A549 (cell line): ENCODE results near the gene MSH6. TPM values are rescaled to one million over a fixed set of nuclear protein-coding genes. Genes with fewer than 3 reads are reported as not detected.

ENCODE experiments used
- ATAC-seq, 2 experiments: fragments of 200-7000 bp in 1 of 2; fragments of >200 bp in 1 of 2; cut with Nextera tagmentation in 1 of 2; cut with Tn5 transposase in 1 of 2; 3 replicates each; pipeline versions ENCODE4 v1.8.0 to v1.9.1; 2018 to 2020; ENCODE audit warnings: mild to moderate bottlenecking in 1 of 2, moderate library complexity in 1 of 2
- CTCF ChIA-PET: fragments of 300-600 bp; sonication (Branson Sonifier 250); formaldehyde crosslinking; extraction: SDS; loops from one replicate; lab custom pipeline; 2021; ENCODE audit warnings: antibody characterized with exemption, inconsistent platforms; lab: Yijun Ruan, JAX
- POLR2A ChIA-PET: fragments of 350-600 bp; formaldehyde crosslinking; extraction: SDS; loops from one replicate; lab custom pipeline; 2021; ENCODE audit warnings: antibody characterized with exemption, inconsistent platforms; lab: Yijun Ruan, JAX
- DNase-seq, 2 experiments: peaks; one replicate each; pipeline versions ENCODE4 v3.0.0 to v3.0.0-alpha.2; 2011 to 2016; ENCODE audit warnings: low read depth in 1 of 2, low spot score in 1 of 2
- FAIRE-seq: peaks from 2 replicates; lab custom pipeline; 2011; peaks lifted over from hg19 to GRCh38; lab: Jason Lieb, UNC
- H3K27ac ChIP-seq, 2 experiments: fragments of >200 bp; sonication (Bioruptor Twin); formaldehyde crosslinking; 3 replicates each; pipeline ENCODE4 v1.5.1; 2016 to 2017
- H3K4me1 ChIP-seq: fragments of >200 bp; sonication (Bioruptor Twin); formaldehyde crosslinking; 3 replicates; pipeline ENCODE4 v1.6.1; 2016
- H3K4me2 ChIP-seq: fragments of >200 bp; sonication (Bioruptor Twin); formaldehyde crosslinking; 3 replicates; pipeline ENCODE4 v1.6.1; 2016
- H3K4me3 ChIP-seq: fragments of >200 bp; sonication (Bioruptor Twin); formaldehyde crosslinking; 3 replicates; pipeline ENCODE4 v1.5.1; 2016
- H3K9me3 ChIP-seq: fragments of >200 bp; sonication (Bioruptor Twin); formaldehyde crosslinking; 3 replicates; pipeline ENCODE4 v1.6.1; 2016
- ATOH8 ChIP-seq: fragments of 250-450 bp; sonication (Bioruptor Pico); IDR thresholded peaks from 2 replicates; pipeline ENCODE4 v1.5.0; 2020; ENCODE audit warnings: low read depth, mild to moderate bottlenecking, moderate library complexity
- BHLHE40 ChIP-seq: IDR thresholded peaks from 2 replicates; pipeline ENCODE4 v1.6.1; 2012; ENCODE audit warnings: low read depth, low read length, inconsistent platforms
- CBX8 ChIP-seq: fragments of 200-600 bp; sonication (generic); IDR thresholded peaks from 2 replicates; pipeline ENCODE4 v1.6.1; 2016
- CTCF ChIP-seq: fragments of >200 bp; sonication (Bioruptor Twin); formaldehyde crosslinking; IDR thresholded peaks from 3 replicates; pipeline ENCODE4 v1.5.1; 2016
- EHF ChIP-seq: fragments of 250-450 bp; sonication (Bioruptor Pico); IDR thresholded peaks from 2 replicates; pipeline ENCODE4 v1.5.0; 2020; ENCODE audit warnings: mild to moderate bottlenecking
- FOSB ChIP-seq: fragments of 250-450 bp; sonication (Bioruptor Pico); IDR thresholded peaks from 2 replicates; pipeline ENCODE4 v1.5.0; 2020; ENCODE audit warnings: mild to moderate bottlenecking, moderate library complexity
- HEYL ChIP-seq: fragments of 250-450 bp; sonication (Bioruptor Pico); IDR thresholded peaks from 2 replicates; pipeline ENCODE4 v1.8.0; 2021; ENCODE audit warnings: mild to moderate bottlenecking, moderate library complexity
- NFE2L2 ChIP-seq: fragments of 150-350 bp; conservative IDR thresholded peaks from 2 replicates; pipeline ENCODE4 v1.6.1; 2014; ENCODE audit warnings: low read length
- NPAS2 ChIP-seq: fragments of 250-450 bp; sonication (Bioruptor Pico); IDR thresholded peaks from 2 replicates; pipeline ENCODE4 v1.8.0; 2022; ENCODE audit warnings: mild to moderate bottlenecking, moderate library complexity, borderline replicate concordance
- POLR2A ChIP-seq: IDR thresholded peaks from 2 replicates; pipeline ENCODE4 v1.6.1; 2012; ENCODE audit warnings: mild to moderate bottlenecking, low read length
- RAD21 ChIP-seq, 2 experiments: fragments of >200 bp in 1 of 2; sonication (Bioruptor Twin) in 1 of 2; formaldehyde crosslinking in 1 of 2; IDR thresholded peaks in 1 of 2; conservative IDR thresholded peaks in 1 of 2; 2 replicates in 1 of 2; 3 replicates in 1 of 2; pipeline ENCODE4 v1.6.1; 2012 to 2018; ENCODE audit warnings: inconsistent platforms in 1 of 2
- SMC3 ChIP-seq: fragments of >200 bp; sonication (Bioruptor Twin); formaldehyde crosslinking; IDR thresholded peaks from 3 replicates; pipeline ENCODE4 v1.6.1; 2018; ENCODE audit warnings: inconsistent platforms
- SREBF2 ChIP-seq: fragments of 450-650 bp; IDR thresholded peaks from 2 replicates; pipeline ENCODE4 v1.6.1; 2014; ENCODE audit warnings: mild to moderate bottlenecking, moderate library complexity
- TFCP2L1 ChIP-seq: fragments of 250-450 bp; sonication (Bioruptor Pico); IDR thresholded peaks from 2 replicates; pipeline ENCODE4 v1.5.0; 2021; ENCODE audit warnings: mild to moderate bottlenecking
- USF2 ChIP-seq: fragments of 450-650 bp; IDR thresholded peaks from 2 replicates; pipeline ENCODE4 v1.6.1; 2014; ENCODE audit warnings: antibody characterized with exemption
- WGBS: methylation state at CpG from one replicate; pipeline ENCODE4 v1.1.6; 2017; ENCODE audit errors: missing lambda C conversion rate; 5-methylcytosine and 5-hydroxymethylcytosine counted together
- polyA plus RNA-seq, 4 experiments: library from polyadenylated mRNA; depleted of rRNA in 3 of 4; stranded (reverse); fragments of >200 nt; fragmentation: RNase III in 1 of 4; extraction: RNeasy Plus Mini Kit Qiagen cat#74134 plus additional on column Dnase treatment in 1 of 4; gene quantifications; 2 replicates in 3 of 4; 3 replicates in 1 of 4; pipeline ENCODE4 v1.2.3, GENCODE V29; 2011 to 2017
- TF ChIP-seq, protein P1 (sequence below): fragments of 200-600 bp; sonication (generic); IDR thresholded peaks from 2 replicates; pipeline ENCODE4 v1.6.1; 2016; ENCODE audit warnings: antibody characterized with exemption, mild to moderate bottlenecking, moderate library complexity

MSH6 gene
- polyA plus RNA-seq, 2 of the 4 experiments (the other 2 are of a cell fraction) = 82.7 to 108 TPM

- TF ChIP-seq, protein P1, sequence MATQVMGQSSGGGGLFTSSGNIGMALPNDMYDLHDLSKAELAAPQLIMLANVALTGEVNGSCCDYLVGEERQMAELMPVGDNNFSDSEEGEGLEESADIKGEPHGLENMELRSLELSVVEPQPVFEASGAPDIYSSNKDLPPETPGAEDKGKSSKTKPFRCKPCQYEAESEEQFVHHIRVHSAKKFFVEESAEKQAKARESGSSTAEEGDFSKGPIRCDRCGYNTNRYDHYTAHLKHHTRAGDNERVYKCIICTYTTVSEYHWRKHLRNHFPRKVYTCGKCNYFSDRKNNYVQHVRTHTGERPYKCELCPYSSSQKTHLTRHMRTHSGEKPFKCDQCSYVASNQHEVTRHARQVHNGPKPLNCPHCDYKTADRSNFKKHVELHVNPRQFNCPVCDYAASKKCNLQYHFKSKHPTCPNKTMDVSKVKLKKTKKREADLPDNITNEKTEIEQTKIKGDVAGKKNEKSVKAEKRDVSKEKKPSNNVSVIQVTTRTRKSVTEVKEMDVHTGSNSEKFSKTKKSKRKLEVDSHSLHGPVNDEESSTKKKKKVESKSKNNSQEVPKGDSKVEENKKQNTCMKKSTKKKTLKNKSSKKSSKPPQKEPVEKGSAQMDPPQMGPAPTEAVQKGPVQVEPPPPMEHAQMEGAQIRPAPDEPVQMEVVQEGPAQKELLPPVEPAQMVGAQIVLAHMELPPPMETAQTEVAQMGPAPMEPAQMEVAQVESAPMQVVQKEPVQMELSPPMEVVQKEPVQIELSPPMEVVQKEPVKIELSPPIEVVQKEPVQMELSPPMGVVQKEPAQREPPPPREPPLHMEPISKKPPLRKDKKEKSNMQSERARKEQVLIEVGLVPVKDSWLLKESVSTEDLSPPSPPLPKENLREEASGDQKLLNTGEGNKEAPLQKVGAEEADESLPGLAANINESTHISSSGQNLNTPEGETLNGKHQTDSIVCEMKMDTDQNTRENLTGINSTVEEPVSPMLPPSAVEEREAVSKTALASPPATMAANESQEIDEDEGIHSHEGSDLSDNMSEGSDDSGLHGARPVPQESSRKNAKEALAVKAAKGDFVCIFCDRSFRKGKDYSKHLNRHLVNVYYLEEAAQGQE = no peak
- TF ChIP-seq FOSB (CRISPR knock-in tag) (no peak), BHLHE40 (no peak), NFE2L2 (no peak)
These were observed 31.0 kb upstream of the MSH6 start (continued) for GRCh38 chr2:47751856-47752414.

- no peak overlapping the region for H3K4me3 ChIP-seq
These were observed 15.5 kb upstream of the MSH6 start for GRCh38 chr2:47767497-47767844.

GRCh38 chr2:47767880-47768609 lies 14.9 kb upstream of the MSH6 start:
- TF ChIP-seq SMC3 = peak; percentile 98
- TF ChIP-seq CTCF = peak; percentile 98
- TF ChIP-seq POLR2A = no peak
- peak; percentile 96 to 99 for TF ChIP-seq RAD21 (conservative IDR thresholded peaks at IDR 0.05 in 1 of 2, IDR thresholded peaks at IDR 0.05 in 1 of 2)
- POLR2A ChIA-PET = interaction anchor here (0.9 to 1.0 kb wide), 2 partner anchors 15 to 331 kb away, joined by 8 read pairs; partner anchors contain the start of gene MSH6
- Histone ChIP-seq H3K4me2 (peak overlapping the region; percentile 70), H3K27ac (peak overlapping the region in 1 of 2 experiments; percentile 58; a peak in 2 of 6 replicates), H3K9me3 (peaks cover 12% of the 10 kb centered on the region), H3K4me1 (no peaks in the 10 kb centered on the region), H3K4me3 (no peak overlapping the region)
- FAIRE-seq (no peak), ATAC-seq (peak; percentile 87 to 94), DNase-seq (peak; percentile 55 to 67)
- CTCF ChIA-PET = interaction anchor here (0.6 to 8.7 kb wide), 94 partner anchors 9 to 812 kb away, joined by 3 to 170 read pairs (median 4); partner anchors contain the start of genes MSH2 and MSH6
- WGBS = 24% methylated on average over 27 of the region's 28 CpGs

More at GRCh38 chr2:47767497-47767844, 15.5 kb upstream of the MSH6 start:
- ATAC-seq (no peak), DNase-seq (no peak), FAIRE-seq (no peak)
- no peak for TF ChIP-seq USF2
- TF ChIP-seq HEYL (CRISPR knock-in tag) = no peak
- TF ChIP-seq ATOH8 (CRISPR knock-in tag) = no peak
- no peak for TF ChIP-seq NPAS2 (CRISPR knock-in tag)
- TF ChIP-seq EHF (CRISPR knock-in tag) = no peak
- TF ChIP-seq TFCP2L1 (CRISPR knock-in tag) = no peak
- TF ChIP-seq CBX8 = no peak
- TF ChIP-seq SREBF2 = no peak
- no peaks in the 10 kb centered on the region for H3K4me1 ChIP-seq
- peak overlapping the region in 1 of 2 experiments; percentile 58; a peak in 2 of 6 replicates for H3K27ac ChIP-seq
- under 1% methylated on average over 3 of the region's 3 CpGs for WGBS
- ChIA-PET POLR2A (interaction anchor here (0.9 to 1.0 kb wide), 2 partner anchors 16 to 330 kb away, joined by 8 read pairs; partner anchors contain the start of gene MSH6), CTCF (interaction anchor here (0.6 to 8.7 kb wide), 93 partner anchors 9 to 813 kb away, joined by 3 to 170 read pairs (median 4); partner anchors contain the start of genes MSH2 and MSH6)
- H3K9me3 ChIP-seq = peaks cover 12% of the 10 kb centered on the region
- H3K4me2 ChIP-seq = peak overlapping the region; percentile 70
